ENCODE results near the gene DNAJC16.

The DNAJC16 gene

DNA sequence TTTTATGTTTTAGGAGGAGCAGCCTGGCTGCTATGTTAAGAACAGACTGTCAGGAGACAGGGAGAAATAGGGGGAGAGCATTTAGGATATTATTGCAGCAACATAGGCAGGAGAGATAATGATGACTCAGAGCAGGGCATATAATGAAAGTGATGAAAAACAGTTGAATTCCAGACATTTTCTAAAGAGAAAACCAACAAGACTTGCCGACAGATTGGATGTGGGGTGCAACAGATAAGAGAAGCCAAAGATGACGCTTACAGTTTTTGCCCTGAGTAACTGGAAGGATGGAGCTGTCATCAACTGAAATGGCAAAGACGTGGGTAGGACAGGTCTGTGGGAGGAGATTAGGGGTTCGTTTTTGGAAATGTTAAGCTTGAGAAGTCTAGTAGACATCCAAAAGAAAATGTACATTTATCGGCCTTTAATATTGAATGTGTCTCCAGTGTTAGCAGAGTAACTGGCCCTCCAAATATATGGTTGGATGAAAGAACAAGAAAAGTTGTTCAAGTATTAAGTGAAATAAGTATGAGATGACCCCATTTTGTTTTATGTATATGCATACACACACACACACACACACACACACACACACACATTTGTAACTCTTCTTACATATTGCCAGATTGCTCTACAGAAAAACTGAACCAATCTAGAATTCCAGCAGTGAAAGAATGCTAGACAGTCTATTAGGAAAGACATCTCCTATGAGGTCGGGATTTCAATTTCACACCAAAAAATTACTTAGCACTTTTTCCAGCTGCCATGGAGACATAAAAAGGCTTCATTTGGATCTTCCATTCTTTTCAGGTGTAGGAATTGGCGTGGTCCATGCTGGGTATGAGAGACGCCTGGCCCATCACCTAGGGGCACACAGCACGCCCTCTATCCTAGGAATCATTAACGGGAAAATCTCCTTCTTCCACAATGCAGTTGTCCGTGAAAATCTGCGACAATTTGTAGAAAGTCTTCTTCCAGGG lies 17.2 kb downstream of the DNAJC16 start:
- H3K36me3 Mint-ChIP-seq, result peaks cover 9% of the 10 kb centered on the region
- H3K27me3 Mint-ChIP-seq, result no peaks in the 10 kb centered on the region
- H3K27ac Mint-ChIP-seq, result no peak overlapping the region
- no peaks in the 10 kb centered on the region for H3K9me3 Mint-ChIP-seq
- H3K4me1 Mint-ChIP-seq, result peaks cover 10% of the 10 kb centered on the region
- no peak overlapping the region for H3K4me3 Mint-ChIP-seq

DNA sequence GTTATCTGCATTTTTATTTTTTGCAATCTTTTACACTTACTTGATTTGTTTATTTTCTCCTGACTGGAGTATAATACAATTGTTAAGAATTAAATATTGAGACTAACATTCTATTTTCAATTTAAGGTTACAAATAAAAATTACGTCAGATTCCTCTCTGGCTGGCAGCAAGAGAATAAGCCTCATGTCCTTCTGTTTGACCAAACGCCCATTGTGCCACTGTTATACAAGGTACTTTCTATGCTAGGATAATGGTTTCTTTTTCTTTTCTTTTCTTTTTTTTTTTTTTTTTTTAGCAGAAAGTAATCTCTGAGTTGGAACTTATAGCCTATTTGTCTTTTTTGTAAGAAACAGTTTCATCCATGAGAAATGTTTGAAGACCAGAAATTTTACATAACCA lies 20.0 kb downstream of the DNAJC16 start:
- Mint-ChIP-seq H3K36me3 (peaks cover 12% of the 10 kb centered on the region), H3K27ac (no peak overlapping the region), H3K27me3 (no peaks in the 10 kb centered on the region), H3K4me3 (no peak overlapping the region), H3K4me1 (peaks cover 4% of the 10 kb centered on the region), H3K9me3 (no peaks in the 10 kb centered on the region)

DNA sequence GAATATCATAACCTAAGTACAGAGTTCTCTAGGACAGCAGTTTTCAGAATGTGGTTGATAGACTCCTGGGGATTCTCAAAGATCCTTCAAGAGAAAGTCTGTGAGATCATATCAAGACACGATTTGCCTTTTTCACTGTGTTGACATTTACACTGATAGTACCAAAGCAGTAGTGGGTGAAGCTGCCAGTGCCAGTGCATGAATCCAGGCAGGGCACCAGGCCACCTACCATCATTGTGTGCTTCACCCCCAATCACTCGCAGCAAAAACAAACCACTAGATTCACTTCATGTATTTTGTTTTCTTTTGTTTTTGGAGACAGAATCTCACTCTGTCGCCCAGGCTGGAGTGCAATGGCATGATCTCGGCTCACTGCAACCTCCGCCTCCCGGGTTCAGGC lies 23.9 kb downstream of the DNAJC16 start:
- Mint-ChIP-seq H3K4me3 (no peak overlapping the region), H3K27ac (no peak overlapping the region), H3K27me3 (no peaks in the 10 kb centered on the region), H3K4me1 (no peaks in the 10 kb centered on the region), H3K36me3 (peaks cover 14% of the 10 kb centered on the region), H3K9me3 (no peaks in the 10 kb centered on the region)

DNA sequence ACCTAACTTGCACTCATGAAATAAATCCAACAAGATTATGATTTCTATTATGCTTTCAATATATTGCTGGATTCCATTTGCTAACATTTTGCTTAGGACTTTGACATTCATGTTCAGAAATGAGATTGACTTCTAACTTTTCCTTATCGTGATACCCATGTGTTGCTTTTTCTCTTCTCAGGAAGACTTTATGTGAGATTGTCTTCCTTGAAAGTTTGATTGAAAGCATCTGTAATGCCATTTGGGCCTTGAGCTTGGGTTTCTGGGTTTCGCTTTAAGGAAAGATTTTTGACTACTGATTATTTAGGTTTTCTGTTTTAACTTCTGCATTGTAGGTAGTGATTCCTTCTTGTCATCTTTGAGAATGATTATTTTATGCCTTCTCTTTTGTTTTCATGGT lies 30.4 kb downstream of the DNAJC16 start:
- H3K27ac Mint-ChIP-seq, result no peak overlapping the region
- H3K4me3 Mint-ChIP-seq, result no peak overlapping the region
- H3K27me3 Mint-ChIP-seq, result no peaks in the 10 kb centered on the region
- no peaks in the 10 kb centered on the region for H3K9me3 Mint-ChIP-seq
- no peaks in the 10 kb centered on the region for H3K4me1 Mint-ChIP-seq
- H3K36me3 Mint-ChIP-seq, result peaks cover 5% of the 10 kb centered on the region

DNA sequence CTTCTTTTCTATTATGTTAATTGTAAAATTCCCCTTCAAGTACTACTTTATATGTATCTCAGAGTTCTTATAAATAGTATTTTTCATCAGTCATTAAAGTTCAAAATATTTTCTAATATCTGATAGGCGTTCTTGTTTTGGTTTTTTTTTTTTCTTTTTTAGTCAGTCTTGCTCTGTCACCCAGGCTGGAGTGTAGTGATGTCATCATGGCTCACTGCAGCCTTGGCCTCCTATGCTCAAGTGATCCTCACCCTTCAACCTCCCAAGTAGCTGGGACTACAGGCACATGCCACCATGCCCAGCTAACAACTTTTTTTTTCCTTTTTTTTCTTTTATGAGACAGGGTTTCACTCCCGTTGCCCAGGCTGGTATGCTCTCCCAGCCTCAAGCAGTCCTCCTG lies 30.9 kb downstream of the DNAJC16 start:
- H3K27me3 Mint-ChIP-seq, result no peaks in the 10 kb centered on the region

DNA sequence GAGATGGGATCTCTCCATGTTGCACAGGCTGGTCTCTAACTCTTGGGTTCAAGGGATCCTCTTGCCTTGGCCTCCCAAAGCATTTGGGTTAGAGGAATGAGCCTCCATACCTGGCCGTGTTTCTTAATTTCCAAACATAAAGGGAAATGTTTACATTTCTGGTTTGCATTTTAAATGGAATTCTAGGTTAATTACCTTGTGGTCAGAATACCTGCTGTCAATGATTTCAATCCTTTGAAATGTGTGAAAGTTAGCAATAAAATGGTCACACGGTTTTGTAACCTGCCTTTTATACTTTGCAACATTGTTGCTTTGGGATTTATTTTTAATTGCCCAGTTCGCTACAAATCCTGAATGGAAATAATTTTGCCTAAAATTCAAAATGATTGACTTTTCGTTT lies 31.9 kb downstream of the DNAJC16 start:
- no peak overlapping the region for H3K4me3 Mint-ChIP-seq
- H3K36me3 Mint-ChIP-seq, result peaks cover 7% of the 10 kb centered on the region
- H3K27me3 Mint-ChIP-seq, result no peaks in the 10 kb centered on the region
- no peaks in the 10 kb centered on the region for H3K9me3 Mint-ChIP-seq
- no peaks in the 10 kb centered on the region for H3K4me1 Mint-ChIP-seq
- H3K27ac Mint-ChIP-seq, result no peak overlapping the region

More for the DNA sequence above, 30.9 kb downstream of the DNAJC16 start:
- Mint-ChIP-seq H3K9me3 (no peaks in the 10 kb centered on the region), H3K36me3 (peaks cover 8% of the 10 kb centered on the region), H3K4me1 (no peaks in the 10 kb centered on the region), H3K4me3 (no peak overlapping the region), H3K27ac (no peak overlapping the region)

DNA sequence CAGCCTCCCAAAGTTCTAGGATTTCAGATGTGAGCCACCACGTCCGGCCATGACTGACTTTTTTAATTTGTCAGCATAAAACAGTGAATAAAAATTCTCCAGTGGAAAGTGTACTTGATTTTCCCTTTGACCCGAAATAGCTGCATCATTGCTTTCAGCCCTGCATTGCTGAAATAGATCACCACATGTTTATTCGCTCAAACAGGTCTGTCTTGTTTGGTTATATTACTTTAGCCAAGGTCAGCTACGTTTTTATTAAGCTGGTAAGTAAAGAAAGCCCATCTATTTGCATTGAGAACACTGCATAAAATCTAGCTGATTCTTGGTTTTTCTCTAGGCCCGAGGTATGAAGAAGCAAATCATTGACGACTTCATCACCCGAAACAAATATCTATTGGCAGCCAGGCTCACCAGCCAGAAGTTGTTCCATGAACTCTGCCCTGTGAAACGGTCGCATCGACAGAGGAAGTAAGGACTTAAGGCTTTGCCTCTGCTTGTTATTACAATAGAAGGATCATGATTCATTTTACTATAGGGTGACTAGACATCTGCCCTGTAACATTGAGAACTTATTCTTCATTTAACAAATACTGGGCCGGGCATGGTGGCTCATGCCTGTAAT lies 32.7 kb downstream of the DNAJC16 start:
- H3K4me3 Mint-ChIP-seq, result no peak overlapping the region
- peaks cover 11% of the 10 kb centered on the region for H3K36me3 Mint-ChIP-seq
- H3K4me1 Mint-ChIP-seq, result no peaks in the 10 kb centered on the region
- H3K9me3 Mint-ChIP-seq, result no peaks in the 10 kb centered on the region
- no peak overlapping the region for H3K27ac Mint-ChIP-seq
- H3K27me3 Mint-ChIP-seq, result no peaks in the 10 kb centered on the region

DNA sequence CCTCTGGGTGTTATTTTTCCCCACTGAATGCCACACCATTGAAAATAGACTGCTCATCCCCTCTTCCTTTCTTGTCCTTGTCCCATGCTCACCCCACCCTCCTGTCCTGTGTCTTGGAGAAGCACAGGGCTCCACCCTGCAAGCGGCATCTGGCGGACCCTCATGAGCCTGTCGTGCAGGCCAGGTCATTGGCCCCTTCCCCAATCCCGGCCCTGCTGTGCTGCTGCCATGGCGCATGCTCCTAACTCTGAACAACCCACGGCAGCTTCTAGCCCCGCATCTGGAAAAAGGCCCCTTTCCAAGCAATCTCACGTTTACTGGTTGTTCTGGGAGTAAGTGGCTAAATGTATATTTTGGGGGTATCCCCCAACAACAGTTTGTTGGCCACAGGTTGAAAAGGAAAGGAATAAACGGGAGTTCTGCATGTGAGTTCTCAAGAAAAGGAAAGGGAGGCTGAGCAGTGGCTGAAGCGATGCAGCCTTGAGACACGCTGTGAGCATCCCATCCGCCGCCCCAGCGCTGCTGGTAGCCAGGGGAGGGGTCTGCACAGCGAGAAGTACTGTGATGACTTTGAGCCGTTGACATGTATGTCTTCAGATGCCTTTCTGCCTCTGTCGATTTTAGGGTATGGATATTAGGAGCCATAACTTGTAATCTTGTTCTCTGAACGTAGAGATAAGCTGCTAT lies 41.9 kb downstream of the DNAJC16 start:
- Mint-ChIP-seq H3K4me1 (peaks cover 6% of the 10 kb centered on the region), H3K36me3 (peaks cover 14% of the 10 kb centered on the region), H3K27me3 (no peaks in the 10 kb centered on the region), H3K27ac (no peak overlapping the region), H3K4me3 (no peak overlapping the region), H3K9me3 (no peaks in the 10 kb centered on the region)

DNA sequence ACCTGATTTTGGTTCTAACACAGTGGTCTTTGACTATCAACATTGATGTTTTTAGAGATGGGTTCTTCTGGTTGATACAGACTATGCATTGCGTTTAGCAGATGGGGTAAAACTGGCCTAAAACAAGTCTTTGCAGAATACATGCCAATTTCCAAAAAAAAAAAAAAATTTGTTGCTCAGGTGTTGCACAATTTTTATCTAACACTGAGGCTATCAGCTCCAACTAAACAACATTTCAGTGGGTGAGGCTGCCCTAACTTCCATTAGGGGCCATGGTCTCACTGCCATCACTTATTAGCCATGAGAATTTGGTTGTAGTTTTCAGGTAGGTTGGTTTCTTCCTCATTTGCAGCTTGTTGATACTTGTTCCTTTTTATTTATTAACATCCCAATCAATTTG lies 44.2 kb downstream of the DNAJC16 start:
- no peaks in the 10 kb centered on the region for H3K27me3 Mint-ChIP-seq
- H3K4me3 Mint-ChIP-seq, result no peak overlapping the region
- peak overlapping the region; percentile 59 for H3K27ac Mint-ChIP-seq
- peaks cover 14% of the 10 kb centered on the region for H3K36me3 Mint-ChIP-seq
- no peaks in the 10 kb centered on the region for H3K9me3 Mint-ChIP-seq
- H3K4me1 Mint-ChIP-seq, result peaks cover 10% of the 10 kb centered on the region

DNA sequence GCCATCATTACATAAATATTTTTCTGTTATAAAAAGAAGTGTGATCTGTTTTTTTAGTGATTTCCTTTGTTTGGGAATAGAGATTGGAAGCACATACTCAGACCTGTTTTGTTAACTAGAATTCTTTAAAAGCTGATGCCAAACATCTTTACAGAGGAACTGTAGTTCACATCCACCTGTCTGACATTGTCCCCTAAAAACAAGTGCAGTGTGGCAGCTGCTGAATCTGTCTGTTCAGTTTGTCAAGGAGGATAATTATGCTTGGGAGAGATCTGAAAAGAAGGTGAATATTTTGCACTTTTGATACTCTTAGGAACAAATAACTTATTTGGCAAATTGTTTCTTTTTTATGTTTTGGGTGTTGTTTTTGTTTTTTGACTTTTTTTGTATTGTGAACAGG lies 44.6 kb downstream of the DNAJC16 start:
- Mint-ChIP-seq H3K27ac (peak overlapping the region; percentile 59), H3K27me3 (no peaks in the 10 kb centered on the region), H3K4me3 (no peak overlapping the region), H3K36me3 (peaks cover 14% of the 10 kb centered on the region), H3K9me3 (no peaks in the 10 kb centered on the region), H3K4me1 (peaks cover 10% of the 10 kb centered on the region)

DNA sequence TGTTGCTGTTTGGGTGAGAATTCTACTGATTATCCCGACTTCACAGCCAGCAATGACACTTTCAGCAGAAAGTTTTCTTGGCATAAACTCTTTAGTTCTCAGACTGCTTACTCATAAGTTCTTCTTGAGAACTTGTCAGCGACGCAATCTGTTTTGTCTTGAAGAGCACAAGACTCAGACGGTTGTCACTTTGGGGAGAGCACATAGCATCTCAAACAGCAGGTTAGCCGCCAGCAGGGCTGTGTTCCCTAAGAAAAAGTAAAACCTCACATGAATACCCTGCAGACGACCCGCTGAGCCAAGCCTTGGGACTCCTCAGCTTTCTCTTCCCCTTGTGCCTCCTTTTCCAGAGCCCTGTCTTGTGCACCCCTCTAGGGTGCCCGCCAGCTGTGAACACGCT lies 46.8 kb downstream of the DNAJC16 start:
- Mint-ChIP-seq H3K36me3 (peaks cover 11% of the 10 kb centered on the region), H3K27me3 (no peaks in the 10 kb centered on the region), H3K4me1 (peaks cover 27% of the 10 kb centered on the region), H3K27ac (peak overlapping the region; percentile 23), H3K9me3 (no peaks in the 10 kb centered on the region), H3K4me3 (no peak overlapping the region)

DNA sequence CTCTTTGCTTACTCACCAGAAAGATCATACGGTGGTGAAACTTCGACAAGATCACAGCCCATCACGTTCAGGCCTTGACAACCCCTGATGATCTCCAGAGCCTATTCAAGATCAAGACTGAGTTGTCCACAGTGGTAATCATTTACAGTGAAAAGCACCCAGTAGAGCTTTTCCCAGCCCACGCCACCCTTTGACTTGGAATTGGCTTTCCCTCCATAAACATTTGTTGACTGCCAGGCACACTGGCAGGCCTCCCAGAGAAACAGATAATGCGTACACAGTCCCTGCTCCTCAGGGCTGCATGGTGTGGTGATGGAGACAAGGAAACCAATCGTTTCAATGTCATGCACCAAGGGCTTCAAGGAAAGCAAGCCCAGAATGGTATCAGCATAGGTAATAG lies 48.1 kb downstream of the DNAJC16 start:
- Mint-ChIP-seq H3K9me3 (no peaks in the 10 kb centered on the region), H3K27me3 (no peaks in the 10 kb centered on the region), H3K4me1 (peaks cover 40% of the 10 kb centered on the region), H3K36me3 (peaks cover 15% of the 10 kb centered on the region), H3K4me3 (no peak overlapping the region), H3K27ac (no peak overlapping the region)

DNA sequence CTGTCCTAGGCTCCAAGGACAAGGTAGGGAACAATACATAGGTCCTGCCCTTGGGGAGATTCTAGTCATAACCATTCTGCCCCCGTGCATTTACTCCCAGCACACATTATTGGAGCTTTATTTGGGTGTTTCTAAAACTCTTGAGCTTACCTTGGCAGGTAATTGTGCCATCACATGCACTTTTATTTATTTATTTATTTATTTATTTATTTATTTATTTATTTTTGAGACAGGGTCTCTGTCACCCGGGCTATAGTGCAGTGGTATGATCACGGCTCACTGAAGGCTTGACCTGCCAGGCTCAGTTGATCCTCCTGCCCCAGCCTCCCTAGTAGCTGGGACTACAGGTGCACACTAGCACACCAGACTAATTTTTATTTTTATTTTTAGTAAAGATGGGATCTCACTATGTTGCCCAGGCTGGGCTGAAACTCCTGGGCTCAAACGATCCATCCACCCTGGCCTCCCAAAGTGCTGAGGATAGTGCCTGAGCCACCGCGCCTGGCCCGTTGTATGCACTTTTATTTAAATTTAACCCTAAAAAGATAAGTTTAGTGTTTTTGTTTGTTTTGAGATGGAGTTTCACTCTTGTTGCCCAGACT lies 49.0 kb downstream of the DNAJC16 start:
- Mint-ChIP-seq H3K27ac (no peak overlapping the region), H3K36me3 (peaks cover 15% of the 10 kb centered on the region), H3K9me3 (no peaks in the 10 kb centered on the region), H3K4me3 (no peak overlapping the region), H3K27me3 (no peaks in the 10 kb centered on the region), H3K4me1 (peaks cover 47% of the 10 kb centered on the region)

DNA sequence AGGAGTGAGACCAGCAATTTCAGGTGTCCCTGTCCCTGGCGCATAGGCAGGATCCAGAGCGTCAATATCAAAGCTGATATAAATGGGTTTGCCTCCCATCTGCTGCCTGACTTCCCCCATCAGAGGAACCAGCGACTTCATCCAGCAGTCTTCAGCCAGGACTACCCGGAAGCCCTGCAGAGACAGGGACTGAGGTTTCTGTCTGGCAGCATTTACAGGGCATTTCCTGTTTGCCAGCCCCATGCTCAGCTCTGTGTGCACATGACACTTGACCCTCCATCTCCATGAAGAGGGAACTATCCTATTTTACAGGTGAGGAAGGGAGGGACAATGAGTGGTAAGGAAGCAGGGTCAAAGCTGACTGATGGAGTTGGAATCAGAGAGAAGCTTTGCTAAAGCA lies 51.0 kb downstream of the DNAJC16 start:
- H3K36me3 Mint-ChIP-seq, result peaks cover 10% of the 10 kb centered on the region
- H3K27me3 Mint-ChIP-seq, result no peaks in the 10 kb centered on the region
- H3K27ac Mint-ChIP-seq, result peak overlapping the region; percentile 94
- peaks cover 45% of the 10 kb centered on the region for H3K4me1 Mint-ChIP-seq
- peak overlapping the region; percentile 67 for H3K4me3 Mint-ChIP-seq
- H3K9me3 Mint-ChIP-seq, result no peaks in the 10 kb centered on the region

DNA sequence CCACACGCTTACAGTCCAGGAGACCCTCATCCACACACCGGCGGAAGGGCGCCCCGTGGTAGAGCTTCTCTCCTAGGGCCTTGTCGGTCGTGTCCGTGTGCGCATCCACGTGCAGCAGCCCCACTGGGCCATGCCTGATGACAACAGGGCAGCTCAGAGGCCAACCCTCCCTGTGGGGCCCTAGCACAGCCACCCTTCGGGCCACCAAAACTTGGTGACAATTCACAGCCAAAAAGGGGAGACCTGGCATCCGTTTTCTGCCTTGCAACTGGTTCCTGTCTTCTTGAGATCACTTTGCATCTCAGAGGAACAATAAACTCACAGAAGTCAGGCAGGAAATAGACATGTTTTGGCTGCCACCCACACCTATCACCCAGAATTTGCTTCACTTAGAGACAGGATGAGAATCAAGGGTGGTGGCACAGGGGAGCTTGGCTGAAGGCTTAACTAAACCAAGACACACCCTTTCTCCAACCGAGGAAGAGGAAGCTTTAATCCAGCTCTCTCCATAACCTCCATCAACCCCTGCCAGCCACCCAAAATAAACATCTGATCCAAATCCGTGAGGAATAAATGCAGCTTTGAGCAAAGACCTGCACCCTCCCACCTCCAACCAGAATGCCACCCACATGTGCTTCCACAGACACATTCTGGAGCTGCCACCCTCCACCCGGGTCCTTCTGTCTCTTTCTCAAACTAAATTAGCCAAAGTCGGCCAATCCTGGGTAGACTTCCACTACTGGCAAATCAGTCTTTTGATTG lies 52.5 kb downstream of the DNAJC16 start:
- Mint-ChIP-seq H3K27me3 (no peaks in the 10 kb centered on the region), H3K36me3 (peaks cover 9% of the 10 kb centered on the region), H3K4me1 (peaks cover 58% of the 10 kb centered on the region), H3K4me3 (peak overlapping the region; percentile 64), H3K9me3 (no peaks in the 10 kb centered on the region), H3K27ac (peak overlapping the region; percentile 94)
